B cell (primary cell): ENCODE results near the gene NR4A3. TPM values are rescaled to one million over a fixed set of nuclear protein-coding genes. Genes with fewer than 3 reads are reported as not detected.

Source experiments
- ATAC-seq: fragments of 200-7000 bp; cut with Tn5 transposase; one replicate; pipeline ENCODE4 v1.10.0; 2021; ENCODE audit warnings: low read depth, mild to moderate bottlenecking, moderate number of reproducible peaks, moderate library complexity
- CTCF ChIA-PET: fragments of 350-600 bp; sonication (Branson Sonifier 250); formaldehyde crosslinking; loops from one replicate; lab custom pipeline; 2021; ENCODE audit warnings: antibody characterized with exemption, inconsistent platforms; lab: Charles Lee
- POLR2A ChIA-PET: fragments of 350-600 bp; sonication (Branson Sonifier 250); formaldehyde crosslinking; loops from one replicate; lab custom pipeline; 2021; ENCODE audit warnings: antibody characterized with exemption; lab: Charles Lee
- DNase-seq: peaks from one replicate; pipeline ENCODE4 v3.0.0; 2013
- H2AFZ ChIP-seq: 2 replicates; pipeline ENCODE4 v1.6.1; 2012; ENCODE audit warnings: mild to moderate bottlenecking, low read depth, low read length; ENCODE audit not compliant: insufficient read depth, poor library complexity, severe bottlenecking
- H3K27ac ChIP-seq, 2 donors: 1 replicate in 1 of 2; 2 replicates in 1 of 2; pipeline ENCODE4 v1.5.1; 2012 to 2013; ENCODE audit warnings: low read length in 2 of 2, mild to moderate bottlenecking in 2 of 2, moderate library complexity in 1 of 2
- H3K27me3 ChIP-seq, 4 experiments: fragments of 200-600 bp in 1 of 4; sonication (generic) in 1 of 4; replicated peaks in 1 of 4; 1 replicate in 2 of 4; 2 replicates in 2 of 4; pipeline versions ENCODE4 v1.6.1 to v1.7.0; 2013 to 2016; ENCODE audit warnings: low read length in 3 of 4, mild to moderate bottlenecking in 2 of 4, mixed read lengths in 1 of 4, moderate library complexity in 1 of 4; ENCODE audit not compliant: insufficient read depth in 4 of 4, control insufficient read depth in 3 of 4; ENCODE audit errors: control extremely low read depth in 1 of 4
- H3K36me3 ChIP-seq, 2 experiments: replicated peaks in 1 of 2; 1 replicate in 1 of 2; 2 replicates in 1 of 2; pipeline versions ENCODE4 v1.6.1 to v1.7.1; 2013; ENCODE audit warnings: low read length in 1 of 2; ENCODE audit not compliant: insufficient read depth in 2 of 2, control insufficient read depth in 1 of 2; ENCODE audit errors: control extremely low read depth in 1 of 2, extremely low read depth in 1 of 2
- H3K4me1 ChIP-seq, 2 donors: fragments of 200-600 bp in 1 of 2; sonication (generic) in 1 of 2; 1 replicate in 1 of 2; 2 replicates in 1 of 2; pipeline versions ENCODE4 v1.5.1 to v1.6.1; 2013 to 2017; ENCODE audit warnings: low read length in 2 of 2; ENCODE audit not compliant: control insufficient read depth in 2 of 2, insufficient read depth in 2 of 2
- H3K4me2 ChIP-seq: replicated peaks from 2 replicates; pipeline ENCODE3; 2012; ENCODE audit warnings: mild to moderate bottlenecking, low read depth, low read length; ENCODE audit not compliant: poor library complexity, severe bottlenecking
- H3K4me3 ChIP-seq, 5 experiments: fragments of 200-600 bp in 1 of 5; sonication (generic) in 1 of 5; 1 replicate in 3 of 5; 2 replicates in 2 of 5; pipeline versions ENCODE4 v1.5.1 to v1.7.0; 2011 to 2016; ENCODE audit warnings: low read length in 4 of 5, mild to moderate bottlenecking in 4 of 5, low read depth in 2 of 5, control low read depth in 1 of 5, moderate library complexity in 1 of 5; ENCODE audit not compliant: insufficient read depth in 1 of 5; ENCODE audit errors: control extremely low read depth in 1 of 5, extremely low read depth in 1 of 5
- H3K79me2 ChIP-seq: fragments of 200-600 bp; sonication (generic); one replicate; pipeline ENCODE4 v1.6.0; 2016; ENCODE audit warnings: low read length; ENCODE audit not compliant: control insufficient read depth, insufficient read depth
- H3K9ac ChIP-seq: fragments of 200-600 bp; sonication (generic); 2 replicates; pipeline ENCODE4 v1.6.1; 2017; ENCODE audit warnings: mild to moderate bottlenecking, low read length, moderate library complexity
- H3K9me3 ChIP-seq, 3 donors: one replicate each; pipeline versions ENCODE4 v1.6.1 to v1.7.1; 2013; ENCODE audit warnings: low read length in 2 of 3; ENCODE audit not compliant: control insufficient read depth in 2 of 3, insufficient read depth in 1 of 3; ENCODE audit errors: control extremely low read depth in 1 of 3
- H4K20me1 ChIP-seq: 2 replicates; pipeline ENCODE4 v1.6.0; 2012; ENCODE audit warnings: mild to moderate bottlenecking, low read length; ENCODE audit not compliant: insufficient read depth, control insufficient read depth, poor library complexity, severe bottlenecking
- H3K27ac Mint-ChIP-seq: one replicate; pipeline ENCODE4 v1.8.0; 2021; ENCODE audit warnings: mixed read lengths
- H3K27me3 Mint-ChIP-seq: one replicate; pipeline ENCODE4 v1.8.0; 2021; ENCODE audit warnings: mixed read lengths
- H3K4me1 Mint-ChIP-seq: one replicate; pipeline ENCODE4 v1.8.0; 2021; ENCODE audit warnings: mixed read lengths
- H3K4me3 Mint-ChIP-seq: one replicate; pipeline ENCODE4 v1.8.0; 2021; ENCODE audit warnings: mixed read lengths
- H3K9me3 Mint-ChIP-seq: one replicate; pipeline ENCODE4 v1.8.0; 2022; ENCODE audit warnings: mixed read lengths; ENCODE audit not compliant: insufficient read depth
- CTCF ChIP-seq: fragments of 200-600 bp; IDR thresholded peaks from one replicate; pipeline ENCODE4 v1.8.0; 2022; ENCODE audit warnings: antibody characterized with exemption, mild to moderate bottlenecking
- EZH2 ChIP-seq: IDR thresholded peaks from 2 replicates; pipeline ENCODE4 v1.6.1; 2012; ENCODE audit warnings: borderline replicate concordance, low read depth, mild to moderate bottlenecking, moderate library complexity, low read length; ENCODE audit not compliant: insufficient read depth, poor library complexity, severe bottlenecking
- WGBS: methylation state at CpG from one replicate; pipeline ENCODE4 v1.1.5; 2013; ENCODE audit warnings: missing lambda C conversion rate; ENCODE audit not compliant: insufficient coverage; 5-methylcytosine and 5-hydroxymethylcytosine counted together
- intact Hi-C: fragments of 100-400 bp; cut with micrococcal nuclease; formaldehyde crosslinking; loops from one replicate; pipeline ENCODE4 v1.10.0; 2022
- polyA plus RNA-seq: library from polyadenylated mRNA; depleted of rRNA; stranded (reverse); fragments of >200 nt; gene quantifications from 2 replicates; pipeline ENCODE4 v1.2.3, GENCODE V29; 2012
- total RNA-seq, 2 donors: library from RNA; stranded (reverse); fragments of 120-200 nt in 1 of 2; gene quantifications; 1 replicate in 1 of 2; 2 replicates in 1 of 2; pipeline versions ENCODE4 v1.2.3 to v1.2.4, GENCODE V29; 2013 to 2022

Gene NR4A3
- total and polyA plus RNA-seq, 2 donors (not counting 1 experiment from before 2014, with no cell fraction given): 2.5 to 20.1 TPM

GRCh38 chr9:99873943-99874584 is 52.4 kb downstream of the NR4A3 start:
- Histone ChIP-seq H3K27ac (no peak overlapping the region), H3K27me3 (no peaks in the 10 kb centered on the region), H4K20me1 (no peaks in the 10 kb centered on the region), H3K4me2 (no peak overlapping the region), H3K9ac (no peak overlapping the region), H3K79me2 (no peaks in the 10 kb centered on the region), H3K36me3 (no peaks in the 10 kb centered on the region), H3K4me3 (no peak overlapping the region), H2AFZ (no peak overlapping the region), H3K4me1 (peaks cover 0 to 3% of the 10 kb centered on the region in 2 donors), H3K9me3 (peaks cover 1 to 10% (median 8%) of the 10 kb centered on the region in 3 donors)
- intact Hi-C loops: no loop called here
- no peak for ATAC-seq
- no CpG with 5 or more reads among the region's 4 CpGs for WGBS
- POLR2A ChIA-PET: no interaction called here
- no peak overlapping the region for H3K27ac Mint-ChIP-seq
- peaks cover 3% of the 10 kb centered on the region for H3K9me3 Mint-ChIP-seq
- no peak for DNase-seq
- CTCF ChIA-PET: no interaction called here
- peaks cover 3% of the 10 kb centered on the region for H3K27me3 Mint-ChIP-seq
- no peak overlapping the region for H3K4me3 Mint-ChIP-seq
- peaks cover 4% of the 10 kb centered on the region for H3K4me1 Mint-ChIP-seq
- TF ChIP-seq CTCF (no peak), EZH2 (no peak)

GRCh38 chr9:99876190-99876589 is 54.5 kb downstream of the NR4A3 start:
- ChIA-PET CTCF (no interaction called here), POLR2A (no interaction called here)
- peaks cover 0 to 3% of the 10 kb centered on the region in 2 donors for H3K4me1 ChIP-seq
- no peak overlapping the region for H2AFZ ChIP-seq
- Mint-ChIP-seq H3K27ac (no peak overlapping the region), H3K9me3 (peaks cover 3% of the 10 kb centered on the region), H3K27me3 (peaks cover 3% of the 10 kb centered on the region), H3K4me3 (no peak overlapping the region), H3K4me1 (peaks cover 4% of the 10 kb centered on the region)
- DNase-seq (peak; percentile 58), ATAC-seq (peak; percentile 61)
- WGBS: no CpG with 5 or more reads among the region's 2 CpGs
- H3K36me3 ChIP-seq: no peaks in the 10 kb centered on the region
- H4K20me1 ChIP-seq: no peaks in the 10 kb centered on the region
- TF ChIP-seq EZH2: no peak
- no peak for TF ChIP-seq CTCF
- no peak overlapping the region for H3K9ac ChIP-seq
- no peak overlapping the region for H3K4me3 ChIP-seq
- H3K79me2 ChIP-seq: no peaks in the 10 kb centered on the region
- H3K4me2 ChIP-seq: no peak overlapping the region
- H3K9me3 ChIP-seq: peaks cover 1 to 10% (median 8%) of the 10 kb centered on the region in 3 donors
- H3K27me3 ChIP-seq: no peaks in the 10 kb centered on the region
- H3K27ac ChIP-seq: peak overlapping the region in 1 of 2 donors; percentile 48
- intact Hi-C loops: no loop called here
